ENCODE data around the gene C1QTNF6.

C1QTNF6 gene

DNA sequence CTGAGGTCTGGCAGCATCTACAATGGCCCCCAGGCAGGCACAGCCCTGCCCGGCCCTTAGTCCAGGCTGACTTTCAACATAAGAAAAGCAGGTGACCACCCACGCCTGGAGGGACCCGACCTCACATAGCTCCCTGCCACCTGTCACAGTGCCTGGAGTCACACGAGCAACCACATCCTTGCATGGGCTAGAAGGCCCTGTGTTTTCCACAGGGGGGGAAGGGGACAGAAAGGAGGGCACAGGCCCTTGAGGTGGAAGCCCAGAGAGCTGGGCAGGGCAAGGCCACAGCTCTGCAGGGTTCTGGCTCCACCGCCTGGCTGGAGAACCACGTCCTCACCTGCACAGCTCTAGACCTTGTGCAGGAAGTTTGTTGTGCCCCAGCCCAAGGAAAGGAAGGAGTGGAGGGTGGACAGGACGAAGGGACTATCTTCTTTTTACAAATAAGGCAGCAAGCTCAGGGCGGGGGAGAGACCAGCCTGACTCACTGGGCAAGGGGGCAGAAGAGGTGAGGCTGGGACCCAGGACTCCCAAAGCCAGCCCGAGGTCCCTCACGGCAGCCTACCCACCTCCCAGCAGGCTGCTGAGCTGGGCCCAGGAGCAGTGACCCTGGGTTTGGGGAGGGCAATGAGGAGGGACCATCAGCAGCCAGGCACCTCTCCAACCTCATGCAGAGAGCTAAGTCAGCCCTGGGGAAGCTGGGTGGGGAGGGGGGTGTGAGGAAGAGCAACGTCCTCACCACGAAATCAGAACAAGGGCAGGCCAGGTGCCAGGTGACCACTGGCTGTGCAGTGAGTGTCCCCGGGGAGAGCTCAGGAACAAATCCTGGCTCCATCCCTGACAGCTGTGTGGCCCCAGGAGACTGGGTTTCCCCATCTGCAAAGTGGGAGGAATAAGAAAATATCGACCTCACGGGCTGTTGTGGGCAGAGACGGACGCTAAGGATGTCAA, 4.3 kb downstream of the C1QTNF6 start:
- TF ChIP-seq, protein P1, sequence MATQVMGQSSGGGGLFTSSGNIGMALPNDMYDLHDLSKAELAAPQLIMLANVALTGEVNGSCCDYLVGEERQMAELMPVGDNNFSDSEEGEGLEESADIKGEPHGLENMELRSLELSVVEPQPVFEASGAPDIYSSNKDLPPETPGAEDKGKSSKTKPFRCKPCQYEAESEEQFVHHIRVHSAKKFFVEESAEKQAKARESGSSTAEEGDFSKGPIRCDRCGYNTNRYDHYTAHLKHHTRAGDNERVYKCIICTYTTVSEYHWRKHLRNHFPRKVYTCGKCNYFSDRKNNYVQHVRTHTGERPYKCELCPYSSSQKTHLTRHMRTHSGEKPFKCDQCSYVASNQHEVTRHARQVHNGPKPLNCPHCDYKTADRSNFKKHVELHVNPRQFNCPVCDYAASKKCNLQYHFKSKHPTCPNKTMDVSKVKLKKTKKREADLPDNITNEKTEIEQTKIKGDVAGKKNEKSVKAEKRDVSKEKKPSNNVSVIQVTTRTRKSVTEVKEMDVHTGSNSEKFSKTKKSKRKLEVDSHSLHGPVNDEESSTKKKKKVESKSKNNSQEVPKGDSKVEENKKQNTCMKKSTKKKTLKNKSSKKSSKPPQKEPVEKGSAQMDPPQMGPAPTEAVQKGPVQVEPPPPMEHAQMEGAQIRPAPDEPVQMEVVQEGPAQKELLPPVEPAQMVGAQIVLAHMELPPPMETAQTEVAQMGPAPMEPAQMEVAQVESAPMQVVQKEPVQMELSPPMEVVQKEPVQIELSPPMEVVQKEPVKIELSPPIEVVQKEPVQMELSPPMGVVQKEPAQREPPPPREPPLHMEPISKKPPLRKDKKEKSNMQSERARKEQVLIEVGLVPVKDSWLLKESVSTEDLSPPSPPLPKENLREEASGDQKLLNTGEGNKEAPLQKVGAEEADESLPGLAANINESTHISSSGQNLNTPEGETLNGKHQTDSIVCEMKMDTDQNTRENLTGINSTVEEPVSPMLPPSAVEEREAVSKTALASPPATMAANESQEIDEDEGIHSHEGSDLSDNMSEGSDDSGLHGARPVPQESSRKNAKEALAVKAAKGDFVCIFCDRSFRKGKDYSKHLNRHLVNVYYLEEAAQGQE (IDR thresholded peaks at IDR 0.05; ENCODE audit: insufficient replicate concordance, low read depth): no peak
- no peak for TF ChIP-seq POLR2AphosphoS5 (IDR thresholded peaks at IDR 0.05; ENCODE audit: low read depth)
- DNase-seq (ENCODE audit: low read depth in 1 of 2, low spot score in 1 of 2): no peak
- H3K27me3 ChIP-seq (ENCODE audit: insufficient read depth, poor library complexity, severe bottlenecking): no peaks in the 10 kb centered on the region
- no peak overlapping the region for H3K4me3 ChIP-seq (replicated peaks; ENCODE audit: insufficient read depth, low read length)
- H3K27ac ChIP-seq (replicated peaks): no peak overlapping the region

DNA sequence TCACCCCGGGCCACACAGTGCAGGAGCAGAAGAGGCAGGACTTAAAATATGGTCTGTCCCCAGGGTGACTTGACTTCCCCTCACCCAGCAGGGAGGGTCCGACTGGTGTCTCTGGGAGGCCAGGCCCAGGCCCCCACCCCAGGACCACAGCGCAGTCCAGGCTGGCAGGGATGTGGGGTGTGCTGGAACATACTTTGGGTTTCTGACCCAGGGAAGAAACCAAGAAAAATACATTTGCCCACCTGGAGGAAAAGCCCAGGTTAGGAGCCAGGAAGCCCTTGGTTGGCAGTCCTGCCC, 5.2 kb downstream of the C1QTNF6 start:
- TF ChIP-seq, protein P2, sequence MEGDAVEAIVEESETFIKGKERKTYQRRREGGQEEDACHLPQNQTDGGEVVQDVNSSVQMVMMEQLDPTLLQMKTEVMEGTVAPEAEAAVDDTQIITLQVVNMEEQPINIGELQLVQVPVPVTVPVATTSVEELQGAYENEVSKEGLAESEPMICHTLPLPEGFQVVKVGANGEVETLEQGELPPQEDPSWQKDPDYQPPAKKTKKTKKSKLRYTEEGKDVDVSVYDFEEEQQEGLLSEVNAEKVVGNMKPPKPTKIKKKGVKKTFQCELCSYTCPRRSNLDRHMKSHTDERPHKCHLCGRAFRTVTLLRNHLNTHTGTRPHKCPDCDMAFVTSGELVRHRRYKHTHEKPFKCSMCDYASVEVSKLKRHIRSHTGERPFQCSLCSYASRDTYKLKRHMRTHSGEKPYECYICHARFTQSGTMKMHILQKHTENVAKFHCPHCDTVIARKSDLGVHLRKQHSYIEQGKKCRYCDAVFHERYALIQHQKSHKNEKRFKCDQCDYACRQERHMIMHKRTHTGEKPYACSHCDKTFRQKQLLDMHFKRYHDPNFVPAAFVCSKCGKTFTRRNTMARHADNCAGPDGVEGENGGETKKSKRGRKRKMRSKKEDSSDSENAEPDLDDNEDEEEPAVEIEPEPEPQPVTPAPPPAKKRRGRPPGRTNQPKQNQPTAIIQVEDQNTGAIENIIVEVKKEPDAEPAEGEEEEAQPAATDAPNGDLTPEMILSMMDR (IDR thresholded peaks at IDR 0.05; ENCODE audit: insufficient read depth, low read length): no peak
- TF ChIP-seq POLR2AphosphoS5 (IDR thresholded peaks at IDR 0.05; ENCODE audit: low read depth) (no peak), GABPA (IDR thresholded peaks at IDR 0.05; ENCODE audit: low read depth) (no peak), SPI1 (IDR thresholded peaks at IDR 0.05; ENCODE audit: borderline replicate concordance, low read depth) (no peak)
- TF ChIP-seq, protein P1 (IDR thresholded peaks at IDR 0.05; ENCODE audit: insufficient replicate concordance, low read depth): no peak
- Histone ChIP-seq H3K4me3 (replicated peaks; ENCODE audit: insufficient read depth, low read length) (no peak overlapping the region), H3K27ac (replicated peaks) (no peak overlapping the region), H3K27me3 (ENCODE audit: insufficient read depth, poor library complexity, severe bottlenecking) (no peaks in the 10 kb centered on the region)
- no peak for DNase-seq (ENCODE audit: low read depth in 1 of 2, low spot score in 1 of 2)

DNA sequence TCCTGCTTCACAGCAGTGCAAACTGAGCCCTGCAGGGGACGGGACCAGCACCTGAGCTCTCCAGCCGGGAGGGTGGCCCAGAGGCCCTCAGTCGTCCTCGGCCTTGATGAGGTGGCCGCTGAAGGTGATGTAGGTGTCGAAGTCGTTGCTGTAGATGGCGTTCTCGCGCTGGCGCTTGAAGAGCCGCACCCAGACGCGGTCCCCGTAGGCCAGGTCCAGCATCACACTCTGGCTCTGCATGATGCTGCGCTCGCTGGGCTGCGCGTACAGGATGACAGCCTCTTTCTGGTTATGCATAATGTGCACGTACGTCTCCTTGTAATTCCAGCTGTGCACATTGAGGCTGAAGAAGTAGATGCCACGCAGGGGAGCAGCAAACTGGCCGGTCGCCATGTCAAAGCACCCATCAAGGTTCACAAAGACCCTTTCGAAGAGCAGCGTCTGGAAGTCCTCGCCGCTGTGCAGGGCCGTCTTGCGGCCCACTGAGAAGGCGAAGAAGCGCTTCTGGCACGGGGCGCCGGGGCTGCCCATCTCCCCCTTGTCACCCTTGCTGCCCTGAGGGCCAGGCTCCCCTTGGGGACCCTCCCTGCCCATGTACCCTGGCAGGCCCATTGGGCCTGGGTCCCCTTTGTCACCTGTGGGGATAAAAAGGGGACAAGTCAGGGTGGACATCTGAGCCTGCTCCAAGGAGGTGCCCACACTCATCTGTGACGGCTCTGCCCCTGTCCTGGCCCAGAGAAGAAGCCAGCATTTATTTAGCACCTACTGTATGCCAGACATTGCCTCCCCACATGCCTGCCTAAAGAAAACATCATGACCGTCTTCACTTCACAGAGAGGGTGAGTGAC, 5.7 kb downstream of the C1QTNF6 start:
- Histone ChIP-seq H3K27me3 (ENCODE audit: insufficient read depth, poor library complexity, severe bottlenecking) (no peaks in the 10 kb centered on the region), H3K4me3 (replicated peaks; ENCODE audit: insufficient read depth, low read length) (no peak overlapping the region), H3K27ac (replicated peaks) (no peak overlapping the region)
- no peak for DNase-seq (ENCODE audit: low read depth in 1 of 2, low spot score in 1 of 2)
- no peak for TF ChIP-seq GABPA (IDR thresholded peaks at IDR 0.05; ENCODE audit: low read depth)
- TF ChIP-seq POLR2AphosphoS5 (IDR thresholded peaks at IDR 0.05; ENCODE audit: low read depth): no peak
- TF ChIP-seq, protein P2 (IDR thresholded peaks at IDR 0.05; ENCODE audit: insufficient read depth, low read length): no peak
- no peak for TF ChIP-seq SPI1 (IDR thresholded peaks at IDR 0.05; ENCODE audit: borderline replicate concordance, low read depth)
- TF ChIP-seq, protein P1 (IDR thresholded peaks at IDR 0.05; ENCODE audit: insufficient replicate concordance, low read depth): no peak
